Rectal smooth muscle tissue (tissue), 1 donor: ENCODE data around the gene KSR2.

ENCODE experiments used
- H3K27ac ChIP-seq: one replicate; pipeline ENCODE4 v1.7.0; 2013; ENCODE audit warnings: low read depth, low read length, inconsistent platforms
- H3K27me3 ChIP-seq: one replicate; pipeline ENCODE4 v1.7.0; 2013; ENCODE audit warnings: low read length; ENCODE audit not compliant: control insufficient read depth, insufficient read depth
- H3K36me3 ChIP-seq: one replicate; pipeline ENCODE4 v1.7.0; 2013; ENCODE audit warnings: low read length; ENCODE audit not compliant: control insufficient read depth, insufficient read depth
- H3K4me1 ChIP-seq: one replicate; pipeline ENCODE4 v1.7.0; 2013; ENCODE audit warnings: low read length; ENCODE audit not compliant: control insufficient read depth, insufficient read depth
- H3K4me3 ChIP-seq: one replicate; pipeline ENCODE4 v1.7.0; 2013; ENCODE audit warnings: low read length
- H3K9ac ChIP-seq: one replicate; pipeline ENCODE4 v1.7.0; 2013; ENCODE audit warnings: low read length

KSR2 gene

GRCh38 chr12:117593815-117594400, 374.9 kb downstream of the KSR2 start:
- H3K27me3 ChIP-seq, result no peaks in the 10 kb centered on the region
- no peak overlapping the region for H3K27ac ChIP-seq
- H3K36me3 ChIP-seq, result no peaks in the 10 kb centered on the region
- H3K4me1 ChIP-seq, result no peaks in the 10 kb centered on the region
- H3K9ac ChIP-seq, result no peak overlapping the region
- H3K4me3 ChIP-seq, result no peak overlapping the region

GRCh38 chr12:117592588-117593305, 376.0 kb downstream of the KSR2 start:
- no peak overlapping the region for H3K4me3 ChIP-seq

GRCh38 chr12:117590999-117591398, 377.8 kb downstream of the KSR2 start:
- Histone ChIP-seq H3K27me3 (no peaks in the 10 kb centered on the region), H3K9ac (no peak overlapping the region), H3K36me3 (no peaks in the 10 kb centered on the region), H3K4me3 (no peak overlapping the region), H3K27ac (no peak overlapping the region), H3K4me1 (no peaks in the 10 kb centered on the region)

More at GRCh38 chr12:117592588-117593305, 376.0 kb downstream of the KSR2 start:
- no peak overlapping the region for H3K27ac ChIP-seq
- H3K4me1 ChIP-seq, result no peaks in the 10 kb centered on the region
- no peak overlapping the region for H3K9ac ChIP-seq
- H3K27me3 ChIP-seq, result no peaks in the 10 kb centered on the region
- H3K36me3 ChIP-seq, result no peaks in the 10 kb centered on the region

GRCh38 chr12:117590386-117590785, 378.4 kb downstream of the KSR2 start:
- H3K27me3 ChIP-seq, result no peaks in the 10 kb centered on the region
- no peaks in the 10 kb centered on the region for H3K4me1 ChIP-seq
- no peak overlapping the region for H3K4me3 ChIP-seq
- no peak overlapping the region for H3K9ac ChIP-seq
- no peak overlapping the region for H3K27ac ChIP-seq
- H3K36me3 ChIP-seq, result no peaks in the 10 kb centered on the region

GRCh38 chr12:117589021-117589420, 379.8 kb downstream of the KSR2 start:
- H3K27me3 ChIP-seq, result no peaks in the 10 kb centered on the region
- H3K36me3 ChIP-seq, result no peaks in the 10 kb centered on the region
- H3K9ac ChIP-seq, result no peak overlapping the region
- no peaks in the 10 kb centered on the region for H3K4me1 ChIP-seq
- no peak overlapping the region for H3K4me3 ChIP-seq
- H3K27ac ChIP-seq, result no peak overlapping the region

GRCh38 chr12:117587631-117588287, 381.0 kb downstream of the KSR2 start:
- Histone ChIP-seq H3K4me3 (no peak overlapping the region), H3K36me3 (no peaks in the 10 kb centered on the region), H3K27ac (no peak overlapping the region), H3K4me1 (no peaks in the 10 kb centered on the region), H3K27me3 (no peaks in the 10 kb centered on the region), H3K9ac (no peak overlapping the region)

GRCh38 chr12:117583677-117584225, 385.0 kb downstream of the KSR2 start:
- Histone ChIP-seq H3K27ac (no peak overlapping the region), H3K4me1 (no peaks in the 10 kb centered on the region), H3K4me3 (no peak overlapping the region), H3K9ac (no peak overlapping the region), H3K27me3 (no peaks in the 10 kb centered on the region), H3K36me3 (no peaks in the 10 kb centered on the region)

- Histone ChIP-seq H3K4me3 (no peak overlapping the region), H3K4me1 (no peaks in the 10 kb centered on the region), H3K36me3 (no peaks in the 10 kb centered on the region), H3K27me3 (no peaks in the 10 kb centered on the region), H3K27ac (no peak overlapping the region), H3K9ac (no peak overlapping the region)
Measured at GRCh38 chr12:117583092-117583491, 385.7 kb downstream of the KSR2 start.

- H3K27me3 ChIP-seq, result no peaks in the 10 kb centered on the region
- no peak overlapping the region for H3K27ac ChIP-seq
- H3K36me3 ChIP-seq, result no peaks in the 10 kb centered on the region
- H3K4me1 ChIP-seq, result no peaks in the 10 kb centered on the region
- H3K4me3 ChIP-seq, result no peak overlapping the region
- no peak overlapping the region for H3K9ac ChIP-seq
Measured at GRCh38 chr12:117582135-117582784, 386.5 kb downstream of the KSR2 start.

GRCh38 chr12:117580718-117581062, 388.1 kb downstream of the KSR2 start:
- H3K36me3 ChIP-seq, result no peaks in the 10 kb centered on the region
- H3K27me3 ChIP-seq, result no peaks in the 10 kb centered on the region
- no peaks in the 10 kb centered on the region for H3K4me1 ChIP-seq
- no peak overlapping the region for H3K27ac ChIP-seq
- no peak overlapping the region for H3K9ac ChIP-seq
- no peak overlapping the region for H3K4me3 ChIP-seq

- Histone ChIP-seq H3K27ac (no peak overlapping the region), H3K27me3 (no peaks in the 10 kb centered on the region), H3K4me1 (no peaks in the 10 kb centered on the region), H3K36me3 (no peaks in the 10 kb centered on the region), H3K4me3 (no peak overlapping the region), H3K9ac (no peak overlapping the region)
Measured at GRCh38 chr12:117580015-117580717, 388.6 kb downstream of the KSR2 start.

- Histone ChIP-seq H3K36me3 (no peaks in the 10 kb centered on the region), H3K4me1 (no peaks in the 10 kb centered on the region), H3K9ac (no peak overlapping the region), H3K4me3 (no peak overlapping the region), H3K27ac (no peak overlapping the region), H3K27me3 (no peaks in the 10 kb centered on the region)
Measured at GRCh38 chr12:117577122-117577657, 391.6 kb downstream of the KSR2 start.
